Transverse colon (tissue), 3 donors: ENCODE results near the gene PITPNM2.

Experiments
- POLR2A ChIP-seq: fragments of 450-650 bp; IDR thresholded peaks from one replicate; pipeline ENCODE4 v1.6.1; 2016; ENCODE audit warnings: antibody characterized with exemption, mild to moderate bottlenecking, moderate library complexity
- TF ChIP-seq, protein P1 (sequence below), 5 experiments: fragments of 200-600 bp in 3 of 5; fragments of 450-650 bp in 2 of 5; sonication (generic) in 3 of 5; IDR thresholded peaks; 1 replicate in 2 of 5; 2 replicates in 3 of 5; pipeline ENCODE4 v1.5.1; 2016 to 2017; ENCODE audit warnings: antibody characterized with exemption in 5 of 5, inconsistent platforms in 3 of 5, mild to moderate bottlenecking in 2 of 5, moderate library complexity in 1 of 5

GRCh38 chr12:123126294-123127181 lies 24.4 kb downstream of the PITPNM2 start:
- TF ChIP-seq POLR2A = no peak
- TF ChIP-seq, protein P1, sequence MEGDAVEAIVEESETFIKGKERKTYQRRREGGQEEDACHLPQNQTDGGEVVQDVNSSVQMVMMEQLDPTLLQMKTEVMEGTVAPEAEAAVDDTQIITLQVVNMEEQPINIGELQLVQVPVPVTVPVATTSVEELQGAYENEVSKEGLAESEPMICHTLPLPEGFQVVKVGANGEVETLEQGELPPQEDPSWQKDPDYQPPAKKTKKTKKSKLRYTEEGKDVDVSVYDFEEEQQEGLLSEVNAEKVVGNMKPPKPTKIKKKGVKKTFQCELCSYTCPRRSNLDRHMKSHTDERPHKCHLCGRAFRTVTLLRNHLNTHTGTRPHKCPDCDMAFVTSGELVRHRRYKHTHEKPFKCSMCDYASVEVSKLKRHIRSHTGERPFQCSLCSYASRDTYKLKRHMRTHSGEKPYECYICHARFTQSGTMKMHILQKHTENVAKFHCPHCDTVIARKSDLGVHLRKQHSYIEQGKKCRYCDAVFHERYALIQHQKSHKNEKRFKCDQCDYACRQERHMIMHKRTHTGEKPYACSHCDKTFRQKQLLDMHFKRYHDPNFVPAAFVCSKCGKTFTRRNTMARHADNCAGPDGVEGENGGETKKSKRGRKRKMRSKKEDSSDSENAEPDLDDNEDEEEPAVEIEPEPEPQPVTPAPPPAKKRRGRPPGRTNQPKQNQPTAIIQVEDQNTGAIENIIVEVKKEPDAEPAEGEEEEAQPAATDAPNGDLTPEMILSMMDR (IDR thresholded peaks at IDR 0.05) = no peak
